ENCODE results near the gene IGSF8.
A peak's percentile ranks its signal among the peaks of the same experiment; 100 is the strongest.
"Not testable (repeated sequence)": the region's sequence is repeated elsewhere in the genome, so short reads cannot be mapped to it uniquely, and the experiment has no call there.

The IGSF8 gene

DNA sequence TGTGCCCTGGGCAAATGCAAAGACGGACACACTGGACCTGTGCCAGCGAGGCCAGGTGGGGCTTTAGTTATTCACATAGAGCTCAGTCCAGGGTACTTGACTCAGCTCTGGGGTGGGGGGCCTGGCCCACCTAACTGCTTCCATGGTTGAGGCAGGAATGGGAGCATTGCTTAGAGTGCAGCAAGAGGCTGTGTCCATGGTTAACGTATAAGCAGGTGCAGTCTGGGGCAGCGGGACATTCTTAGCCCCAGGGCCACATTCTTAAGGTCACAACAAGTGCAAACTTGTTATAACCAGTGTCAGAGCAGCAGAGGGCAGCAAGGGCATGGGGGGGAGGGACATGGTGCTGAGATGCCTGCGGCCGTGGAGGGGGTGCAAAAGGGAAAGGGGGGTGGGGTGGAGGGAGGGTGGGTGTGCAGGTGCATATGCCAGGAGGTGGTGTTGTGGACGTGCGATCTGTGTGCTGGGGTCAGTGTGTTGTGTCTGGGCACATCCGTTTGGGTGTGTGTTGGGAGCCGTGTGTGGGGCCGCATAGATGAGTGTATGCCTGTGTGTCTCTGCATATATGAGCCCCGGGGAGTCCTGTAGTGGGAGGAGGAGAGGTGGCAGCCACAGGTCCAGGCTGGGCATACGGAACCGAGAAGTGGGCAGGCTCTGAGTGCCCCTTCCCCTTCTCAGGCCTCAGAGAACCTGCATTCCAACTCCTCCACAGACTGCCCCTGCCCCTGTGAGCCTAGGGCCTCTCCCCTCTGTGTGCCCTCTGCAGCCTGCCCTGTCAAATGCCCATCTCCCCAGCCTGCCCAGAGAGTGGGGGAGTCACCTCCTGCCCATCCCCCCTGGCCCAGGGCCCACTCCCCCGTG lies 36.8 kb downstream of the IGSF8 start:
- no peak for DNase-seq (ENCODE audit: low read depth)
- H3K4me3 ChIP-seq (replicated peaks; ENCODE audit: low read depth, low read length) = no peak overlapping the region

DNA sequence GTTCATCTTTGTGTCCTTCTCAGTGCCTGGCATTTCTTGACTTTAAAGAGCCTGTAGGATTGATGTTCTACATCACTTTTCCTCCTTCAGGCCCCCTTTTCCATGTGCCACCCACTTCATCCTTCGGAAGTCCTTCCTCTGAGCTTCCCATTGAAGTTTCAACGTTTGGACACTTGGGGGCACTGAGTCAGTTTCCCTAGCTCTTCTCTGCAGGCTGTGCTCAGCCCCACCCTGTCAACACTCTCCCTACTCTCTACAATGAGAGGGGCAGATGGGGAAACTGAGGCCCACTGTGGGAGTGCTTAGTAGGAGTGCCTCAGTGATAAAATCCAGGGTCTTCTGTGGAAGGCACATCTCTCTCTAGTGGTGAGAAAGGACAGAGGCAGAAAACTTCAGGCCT lies 40.3 kb downstream of the IGSF8 start:
- no peak overlapping the region for H3K4me3 ChIP-seq (replicated peaks; ENCODE audit: low read depth, low read length)
- DNase-seq (ENCODE audit: low read depth) = peak; percentile 8
- TF ChIP-seq, protein P1, sequence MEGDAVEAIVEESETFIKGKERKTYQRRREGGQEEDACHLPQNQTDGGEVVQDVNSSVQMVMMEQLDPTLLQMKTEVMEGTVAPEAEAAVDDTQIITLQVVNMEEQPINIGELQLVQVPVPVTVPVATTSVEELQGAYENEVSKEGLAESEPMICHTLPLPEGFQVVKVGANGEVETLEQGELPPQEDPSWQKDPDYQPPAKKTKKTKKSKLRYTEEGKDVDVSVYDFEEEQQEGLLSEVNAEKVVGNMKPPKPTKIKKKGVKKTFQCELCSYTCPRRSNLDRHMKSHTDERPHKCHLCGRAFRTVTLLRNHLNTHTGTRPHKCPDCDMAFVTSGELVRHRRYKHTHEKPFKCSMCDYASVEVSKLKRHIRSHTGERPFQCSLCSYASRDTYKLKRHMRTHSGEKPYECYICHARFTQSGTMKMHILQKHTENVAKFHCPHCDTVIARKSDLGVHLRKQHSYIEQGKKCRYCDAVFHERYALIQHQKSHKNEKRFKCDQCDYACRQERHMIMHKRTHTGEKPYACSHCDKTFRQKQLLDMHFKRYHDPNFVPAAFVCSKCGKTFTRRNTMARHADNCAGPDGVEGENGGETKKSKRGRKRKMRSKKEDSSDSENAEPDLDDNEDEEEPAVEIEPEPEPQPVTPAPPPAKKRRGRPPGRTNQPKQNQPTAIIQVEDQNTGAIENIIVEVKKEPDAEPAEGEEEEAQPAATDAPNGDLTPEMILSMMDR (IDR thresholded peaks at IDR 0.05; ENCODE audit: low read length, missing control alignments) = peak; percentile 37

More for the DNA sequence above, 36.8 kb downstream of the IGSF8 start:
- TF ChIP-seq, protein P1 (IDR thresholded peaks at IDR 0.05; ENCODE audit: low read length, missing control alignments) = no peak

DNA sequence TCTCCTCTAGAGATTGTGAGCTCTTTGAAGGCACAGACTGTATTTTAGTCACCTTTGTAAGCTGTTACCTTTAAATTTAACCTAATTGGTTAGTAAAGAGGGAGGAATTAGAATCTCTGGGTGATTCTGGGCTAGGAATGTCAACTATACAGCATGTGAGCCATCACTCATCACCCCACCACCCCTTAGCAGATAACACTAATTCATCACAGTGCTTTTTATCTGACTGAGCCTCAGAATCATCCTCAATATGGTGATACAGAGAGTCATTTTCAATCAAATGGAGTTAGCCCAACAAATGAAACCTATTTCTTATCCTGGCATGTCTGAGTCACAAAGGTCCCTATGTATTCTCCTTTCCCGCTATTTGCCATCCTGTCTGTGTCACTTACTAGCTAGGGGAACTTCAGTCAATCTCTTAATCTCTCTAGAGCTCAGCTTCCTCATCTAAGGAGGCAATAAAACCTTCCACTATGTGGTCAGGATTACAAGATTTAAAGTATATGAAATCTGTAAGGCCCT lies 41.7 kb downstream of the IGSF8 start:
- DNase-seq (ENCODE audit: low read depth) = no peak
- H3K4me3 ChIP-seq (replicated peaks; ENCODE audit: low read depth, low read length) = no peak overlapping the region
- TF ChIP-seq, protein P1 (IDR thresholded peaks at IDR 0.05; ENCODE audit: low read length, missing control alignments) = no peak

DNA sequence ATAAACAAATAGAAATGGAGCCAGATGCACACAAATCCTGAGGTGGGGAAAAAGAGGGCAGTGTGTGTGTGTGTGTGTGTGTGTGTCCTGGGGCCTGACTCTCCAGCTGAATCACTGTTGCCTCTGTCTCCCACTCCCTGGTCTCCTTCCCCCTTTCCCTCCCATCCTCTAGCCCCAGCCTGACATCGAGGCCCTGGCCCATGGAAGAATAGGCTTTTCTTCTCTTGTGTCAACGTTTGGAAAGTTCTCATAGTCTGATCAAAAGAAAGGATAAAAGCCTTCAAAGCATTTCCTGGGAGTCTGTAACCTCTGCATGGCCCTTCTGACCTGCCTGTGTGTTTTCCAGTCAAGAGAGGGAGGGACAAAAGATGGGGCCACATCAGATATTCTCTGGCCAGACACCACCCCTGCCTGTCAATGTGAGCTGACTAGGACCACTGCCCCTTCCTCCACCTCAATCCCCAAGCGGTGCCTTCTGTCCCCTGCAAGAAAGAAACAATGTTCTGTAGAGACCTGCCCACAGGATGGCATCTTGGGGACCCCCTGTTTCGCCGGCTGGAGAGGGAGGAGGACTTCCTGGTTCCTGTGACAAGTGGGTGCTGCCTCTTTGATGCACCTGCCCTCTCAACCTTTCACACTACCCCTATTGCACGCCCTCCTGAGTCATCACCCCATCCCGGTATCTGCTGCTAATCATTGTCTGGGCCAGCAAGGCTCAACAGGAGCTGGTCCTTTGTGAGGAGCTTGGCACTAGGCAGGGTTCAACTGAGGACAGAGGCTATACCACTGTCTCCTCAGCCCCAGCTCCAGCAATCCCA lies 44.7 kb downstream of the IGSF8 start:
- no peak overlapping the region for H3K4me3 ChIP-seq (replicated peaks; ENCODE audit: low read depth, low read length)
- no peak for DNase-seq (ENCODE audit: low read depth)
- TF ChIP-seq, protein P1 (IDR thresholded peaks at IDR 0.05; ENCODE audit: low read length, missing control alignments) = no peak

DNA sequence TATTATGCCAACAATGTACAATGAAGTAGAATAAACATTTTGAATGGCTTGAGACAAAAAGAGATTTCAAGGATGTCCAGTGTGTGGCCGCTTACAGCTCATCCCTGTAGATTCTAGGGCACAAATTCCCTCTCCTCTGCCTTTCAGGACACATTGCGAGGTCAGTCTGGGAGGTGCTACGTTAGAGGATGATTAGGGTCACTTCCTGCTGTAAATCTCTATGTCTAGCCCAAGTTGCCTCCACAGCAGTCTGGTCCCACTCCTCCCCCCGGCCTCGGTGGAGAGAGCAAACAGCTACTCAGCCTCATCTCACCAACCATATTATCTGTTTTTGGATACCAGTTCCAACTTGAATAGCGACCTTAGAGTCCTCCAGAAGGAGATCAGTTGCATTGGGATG lies 45.5 kb downstream of the IGSF8 start:
- TF ChIP-seq, protein P1 (IDR thresholded peaks at IDR 0.05; ENCODE audit: low read length, missing control alignments) = no peak
- DNase-seq (ENCODE audit: low read depth) = no peak
- no peak overlapping the region for H3K4me3 ChIP-seq (replicated peaks; ENCODE audit: low read depth, low read length)

DNA sequence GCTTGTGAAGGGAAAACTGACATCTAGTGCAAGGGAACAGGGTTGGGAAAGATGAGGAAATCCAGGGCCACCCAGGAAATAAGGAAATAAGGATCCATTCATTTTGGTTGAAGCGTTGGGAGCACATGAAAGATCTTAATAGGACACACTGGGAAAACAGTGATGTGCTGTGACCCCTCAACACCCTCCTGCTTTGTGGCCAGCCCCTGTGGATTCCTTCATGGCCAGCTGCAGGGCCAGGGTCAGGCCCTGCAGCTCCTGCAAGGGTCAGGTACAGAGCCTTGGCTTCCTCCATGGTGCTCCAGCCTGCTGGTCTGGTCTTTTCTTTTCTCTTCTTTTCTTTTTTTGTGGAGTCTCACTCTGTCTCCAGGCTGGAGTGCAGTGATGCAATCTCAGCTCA lies 47.8 kb downstream of the IGSF8 start:
- DNase-seq (ENCODE audit: low read depth) = no peak
- TF ChIP-seq, protein P1 (IDR thresholded peaks at IDR 0.05; ENCODE audit: low read length, missing control alignments) = no peak
- H3K4me3 ChIP-seq (replicated peaks; ENCODE audit: low read depth, low read length) = no peak overlapping the region

DNA sequence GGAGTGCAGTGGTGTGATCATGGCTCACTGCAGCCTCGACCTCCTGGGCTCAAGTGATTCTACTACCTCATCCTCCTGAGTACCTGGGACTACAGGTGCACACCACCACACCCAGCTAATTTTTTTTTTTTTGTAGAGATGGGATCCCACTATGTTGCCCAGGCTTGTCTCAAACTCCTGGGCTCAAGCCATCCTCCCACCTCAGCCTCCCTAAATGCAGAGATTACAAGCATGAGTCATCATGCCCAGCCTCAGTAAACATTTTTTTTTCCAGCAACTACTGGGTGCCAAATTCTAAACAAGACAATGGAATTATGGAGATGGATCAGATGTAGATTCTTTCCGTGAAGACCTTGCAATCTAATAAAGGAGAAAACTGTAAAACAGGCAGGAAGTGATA lies 48.2 kb downstream of the IGSF8 start:
- not testable (repeated sequence) for H3K4me3 ChIP-seq (replicated peaks; ENCODE audit: low read depth, low read length); DNase-seq (ENCODE audit: low read depth)
